GM12878 (cell line): ENCODE results near the gene C1orf210. TPM values are rescaled to one million over a fixed set of nuclear protein-coding genes. Genes with fewer than 3 reads are reported as not detected.

Experiments
- ATAC-seq: fragments of 200-7000 bp; cut with Tn5 transposase; 3 replicates; pipeline ENCODE4 v1.9.1; 2020; ENCODE audit warnings: mild to moderate bottlenecking, moderate library complexity
- BruUV-seq: library from RNA; stranded (reverse); fragments of 400-500 nt; replicated peaks from 2 replicates; lab custom pipeline; 2021; lab: Mats Ljungman, UMichigan
- CTCF ChIA-PET: fragments of 300-600 bp; sonication (Branson Sonifier 250); formaldehyde crosslinking; extraction: SDS; loops from one replicate; lab custom pipeline; 2021; ENCODE audit warnings: inconsistent platforms; lab: Yijun Ruan, JAX
- POLR2A ChIA-PET: fragments of 350-600 bp; formaldehyde crosslinking; extraction: SDS; loops from one replicate; lab custom pipeline; 2021; ENCODE audit warnings: inconsistent platforms; lab: Charles Lee
- RAD21 ChIA-PET: fragments of 300-600 bp; sonication (Branson Sonifier 250); formaldehyde crosslinking; loops from one replicate; lab custom pipeline; 2023; ENCODE audit warnings: antibody characterized with exemption; ENCODE audit not compliant: unreplicated experiment; lab: Charles Lee
- SMC1A ChIA-PET: fragments of 300-600 bp; sonication (Branson Sonifier 250); formaldehyde crosslinking; loops from one replicate; lab custom pipeline; 2023; ENCODE audit not compliant: unreplicated experiment, uncharacterized antibody; lab: Charles Lee
- DNase-seq: peaks from one replicate; pipeline ENCODE4 v3.0.0-alpha.2; 2011; ENCODE audit warnings: low read depth, low spot score
- FAIRE-seq: peaks from 3 replicates; lab custom pipeline; 2011; peaks lifted over from hg19 to GRCh38; lab: Jason Lieb, UNC
- H2AFZ ChIP-seq: 2 replicates; pipeline ENCODE4 v1.6.0; 2011; ENCODE audit warnings: low read depth, low read length, control low read depth; ENCODE audit not compliant: control insufficient read depth
- H3K27ac ChIP-seq: 2 replicates; pipeline ENCODE4 v1.5.1; 2011; ENCODE audit warnings: control low read depth; ENCODE audit not compliant: control insufficient read depth, insufficient read depth
- H3K27me3 ChIP-seq, 2 experiments: replicated peaks in 1 of 2; 2 replicates each; pipeline versions ENCODE4 v1.6.0 to v1.6.1; 2011; ENCODE audit warnings: low read length in 1 of 2; ENCODE audit not compliant: control insufficient read depth in 2 of 2, insufficient read depth in 2 of 2
- H3K36me3 ChIP-seq, 2 experiments: 2 replicates each; pipeline ENCODE4 v1.5.1; 2011; ENCODE audit warnings: low read length in 1 of 2; ENCODE audit not compliant: control insufficient read depth in 2 of 2, insufficient read depth in 2 of 2
- H3K4me1 ChIP-seq: 2 replicates; pipeline ENCODE4 v1.6.1; 2011; ENCODE audit warnings: mild to moderate bottlenecking, low read length, moderate library complexity, mixed read lengths; ENCODE audit not compliant: control insufficient read depth, insufficient read depth
- H3K4me2 ChIP-seq: 2 replicates; pipeline ENCODE4 v1.6.0; 2011; ENCODE audit warnings: control low read depth; ENCODE audit not compliant: control insufficient read depth, insufficient read depth
- H3K4me3 ChIP-seq: fragments of 200-600 bp; sonication (generic); 2 replicates; pipeline ENCODE4 v1.5.1; 2016
- H3K79me2 ChIP-seq: 2 replicates; pipeline ENCODE4 v1.6.0; 2011; ENCODE audit warnings: low read length; ENCODE audit not compliant: control insufficient read depth, insufficient read depth
- H3K9ac ChIP-seq: 2 replicates; pipeline ENCODE4 v1.8.0; 2011; ENCODE audit warnings: low read length, control low read depth, mixed read lengths; ENCODE audit not compliant: control insufficient read depth, insufficient read depth
- H3K9me3 ChIP-seq: replicated peaks from 3 replicates; pipeline ENCODE4 v1.5.1; 2011; ENCODE audit warnings: mild to moderate bottlenecking, low read length; ENCODE audit not compliant: control insufficient read depth, insufficient read depth
- H4K20me1 ChIP-seq: 2 replicates; pipeline ENCODE4 v1.6.0; 2011; ENCODE audit not compliant: control insufficient read depth, insufficient read depth
- CREM ChIP-seq: IDR thresholded peaks from 2 replicates; pipeline ENCODE4 v1.6.1; 2014; ENCODE audit warnings: antibody characterized with exemption, low read depth
- FOXK2 ChIP-seq: fragments of 450-650 bp; IDR thresholded peaks from 2 replicates; pipeline ENCODE4 v1.6.1; 2017; ENCODE audit warnings: mild to moderate bottlenecking, moderate library complexity
- FOXM1 ChIP-seq: IDR thresholded peaks from 2 replicates; pipeline ENCODE4 v1.6.1; 2012; ENCODE audit warnings: low read depth, mild to moderate bottlenecking, inconsistent platforms, low read length, moderate library complexity
- JUNB ChIP-seq: IDR thresholded peaks from 2 replicates; pipeline ENCODE4 v1.6.1; 2016; ENCODE audit warnings: antibody characterized with exemption, mild to moderate bottlenecking
- KDM1A ChIP-seq: fragments of 200-600 bp; sonication (generic); IDR thresholded peaks from 2 replicates; pipeline ENCODE4 v1.6.1; 2016; ENCODE audit warnings: borderline replicate concordance
- MXI1 ChIP-seq: fragments of 150-350 bp; IDR thresholded peaks from 2 replicates; pipeline ENCODE4 v1.6.1; 2011; ENCODE audit warnings: low read depth, mild to moderate bottlenecking, inconsistent platforms, low read length, improper control_type of control experiment
- NBN ChIP-seq: fragments of 450-650 bp; IDR thresholded peaks from 2 replicates; pipeline ENCODE4 v1.6.1; 2016
- NFXL1 ChIP-seq: fragments of 450-650 bp; IDR thresholded peaks from 2 replicates; pipeline ENCODE4 v1.6.1; 2017; ENCODE audit warnings: antibody characterized with exemption, mild to moderate bottlenecking, borderline replicate concordance
- NFYA ChIP-seq: IDR thresholded peaks from 2 replicates; pipeline ENCODE4 v1.6.1; 2011; ENCODE audit warnings: low read depth, mild to moderate bottlenecking, low read length, improper control_type of control experiment, borderline replicate concordance
- NR2F1 ChIP-seq: fragments of 450-650 bp; conservative IDR thresholded peaks from 2 replicates; pipeline ENCODE4 v1.6.1; 2017; ENCODE audit warnings: mild to moderate bottlenecking
- PAX5 ChIP-seq: IDR thresholded peaks from 2 replicates; pipeline ENCODE4 v1.6.1; 2011; ENCODE audit warnings: low read depth, low read length, borderline replicate concordance
- PAX8 ChIP-seq: fragments of 450-650 bp; IDR thresholded peaks from 2 replicates; pipeline ENCODE4 v1.6.1; 2017; ENCODE audit warnings: mild to moderate bottlenecking, moderate library complexity
- SMAD1 ChIP-seq: fragments of 450-650 bp; IDR thresholded peaks from 2 replicates; pipeline ENCODE4 v1.6.1; 2018; ENCODE audit warnings: mild to moderate bottlenecking, low read depth; ENCODE audit not compliant: partially characterized antibody
- SMARCA5 ChIP-seq: fragments of 450-650 bp; IDR thresholded peaks from 2 replicates; pipeline ENCODE4 v1.6.1; 2017; ENCODE audit warnings: mild to moderate bottlenecking
- TCF7 ChIP-seq: IDR thresholded peaks from 2 replicates; pipeline ENCODE4 v1.6.1; 2014; ENCODE audit warnings: antibody characterized with exemption, borderline replicate concordance
- WRNIP1 ChIP-seq: IDR thresholded peaks from 2 replicates; pipeline ENCODE4 v1.6.1; 2011; ENCODE audit warnings: low read depth, low read length, improper control_type of control experiment, borderline replicate concordance
- ZNF217 ChIP-seq: fragments of 450-650 bp; IDR thresholded peaks from 2 replicates; pipeline ENCODE4 v1.6.1; 2017; ENCODE audit warnings: antibody characterized with exemption, mild to moderate bottlenecking
- ZZZ3 ChIP-seq: IDR thresholded peaks from 2 replicates; pipeline ENCODE4 v1.6.1; 2011; ENCODE audit warnings: low read depth; ENCODE audit not compliant: control insufficient read depth, insufficient read length
- WGBS: methylation state at CpG from one replicate; pipeline ENCODE4 v1.1.6; 2016; ENCODE audit warnings: low lambda C conversion rate; ENCODE audit not compliant: insufficient replicate concordance, insufficient coverage; ENCODE audit errors: missing lambda C conversion rate; 5-methylcytosine and 5-hydroxymethylcytosine counted together
- in situ Hi-C: fragments of 300-500 bp; cut with MboI; formaldehyde crosslinking; loops from 9 replicates; pipeline ENCODE4 v1.14.3; 2018; ENCODE audit warnings: mixed read lengths
- intact Hi-C: fragments of 100-400 bp; cut with micrococcal nuclease; formaldehyde crosslinking; loops from one replicate; pipeline ENCODE4 v1.14.2; 2022; ENCODE audit not compliant: unreplicated experiment
- polyA plus RNA-seq, 11 experiments: library from polyadenylated mRNA; depleted of rRNA in 4 of 11; unstranded in 6 of 11; stranded (reverse) in 5 of 11; fragments of >200 nt; fragmentation: Nextera tagmentation in 4 of 11; fragmentation: Illumina TruSeq in 1 of 11; extraction: Ambion mirVana in 4 of 11; extraction: Trizol in 1 of 11; gene quantifications; 1 replicate in 1 of 11; 2 replicates in 10 of 11; pipeline versions ENCODE4 v1.2.1 to v1.2.3, GENCODE V29; 2011 to 2016; ENCODE audit warnings: inconsistent platforms in 2 of 11, missing spikeins in 2 of 11, low read depth in 1 of 11
- total RNA-seq, 4 experiments: library from RNA; depleted of rRNA in 3 of 4; stranded (reverse); fragments of >200 nt in 3 of 4; fragmentation: Illumina TruSeq in 1 of 4; extraction: Trizol in 1 of 4; gene quantifications; 2 replicates each; pipeline versions ENCODE4 v1.2.1 to v1.2.3, GENCODE V29; 2013 to 2021
- TF ChIP-seq, protein P1 (sequence below): fragments of 450-650 bp; IDR thresholded peaks from 2 replicates; pipeline ENCODE4 v1.6.1; 2017; ENCODE audit warnings: borderline replicate concordance

Gene C1orf210
- total and polyA plus RNA-seq, 10 of the 15 experiments (the other 5 are each of a cell fraction or from before 2014, with no cell fraction given): 0.07 TPM; not detected in 9

DNA sequence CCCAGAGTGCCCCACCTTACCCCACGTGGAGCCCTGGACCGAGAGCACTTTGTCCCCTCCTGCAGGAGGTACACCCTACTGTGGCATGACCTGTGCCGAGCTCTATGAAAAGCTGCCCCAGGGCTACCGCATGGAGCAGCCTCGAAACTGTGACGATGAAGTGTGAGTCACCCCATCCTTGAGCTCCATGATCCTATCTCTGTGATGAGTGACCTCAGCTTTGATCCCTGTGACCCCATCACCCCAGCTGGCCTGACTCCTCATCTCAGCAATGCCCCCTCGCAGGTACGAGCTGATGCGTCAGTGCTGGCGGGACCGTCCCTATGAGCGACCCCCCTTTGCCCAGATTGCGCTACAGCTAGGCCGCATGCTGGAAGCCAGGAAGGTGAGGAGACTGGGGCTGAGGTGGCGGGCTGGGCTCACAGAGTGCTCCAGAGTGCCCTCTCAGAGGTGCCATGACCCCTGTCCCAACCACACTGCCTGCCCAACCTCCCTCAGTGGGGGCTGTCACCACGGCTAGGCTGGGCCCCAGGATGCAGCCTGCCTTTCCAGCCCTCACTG is 36.0 kb upstream of the C1orf210 start:
- Histone ChIP-seq H3K36me3 (no peaks in the 10 kb centered on the region), H3K9me3 (no peaks in the 10 kb centered on the region; the same call in 1 of the 3 replicates), H3K4me1 (no peaks in the 10 kb centered on the region), H3K9ac (no peak overlapping the region), H3K4me2 (no peak overlapping the region), H3K79me2 (no peaks in the 10 kb centered on the region), H3K27ac (no peak overlapping the region), H3K27me3 (no peaks in the 10 kb centered on the region), H2AFZ (no peak overlapping the region), H3K4me3 (no peak overlapping the region), H4K20me1 (no peaks in the 10 kb centered on the region)
- FAIRE-seq (no peak), DNase-seq (no peak), ATAC-seq (no peak)
- ChIA-PET SMC1A (interaction anchor here (1.1 to 2.2 kb wide), 2 partner anchors 8 to 82 kb away, joined by 3 to 11 read pairs; no protein-coding TSS in a partner anchor), CTCF (interaction anchor here (0.6 kb wide), 1 partner anchor 60 kb away, joined by 3 read pairs; no protein-coding TSS in a partner anchor), RAD21 (interaction anchor here (1.6 kb wide), 1 partner anchor 9 kb away, joined by 3 read pairs; no protein-coding TSS in a partner anchor), POLR2A (interaction anchor here (0.5 to 0.6 kb wide), 2 partner anchors 48 to 566 kb away, joined by 3 to 8 read pairs; no protein-coding TSS in a partner anchor)
- 55% methylated on average over 16 of the region's 16 CpGs for WGBS
- in situ Hi-C loops: no loop called here
- TF ChIP-seq KDM1A (no peak), NFYA (no peak), NBN (no peak), FOXK2 (no peak), TCF7 (no peak), SMARCA5 (no peak), NR2F1 (no peak), PAX8 (no peak), SMAD1 (no peak), CREM (no peak), NFXL1 (no peak), PAX5 (no peak), ZZZ3 (no peak), FOXM1 (no peak), MXI1 (no peak), ZNF217 (no peak), JUNB (no peak), WRNIP1 (no peak)
- TF ChIP-seq, protein P1, sequence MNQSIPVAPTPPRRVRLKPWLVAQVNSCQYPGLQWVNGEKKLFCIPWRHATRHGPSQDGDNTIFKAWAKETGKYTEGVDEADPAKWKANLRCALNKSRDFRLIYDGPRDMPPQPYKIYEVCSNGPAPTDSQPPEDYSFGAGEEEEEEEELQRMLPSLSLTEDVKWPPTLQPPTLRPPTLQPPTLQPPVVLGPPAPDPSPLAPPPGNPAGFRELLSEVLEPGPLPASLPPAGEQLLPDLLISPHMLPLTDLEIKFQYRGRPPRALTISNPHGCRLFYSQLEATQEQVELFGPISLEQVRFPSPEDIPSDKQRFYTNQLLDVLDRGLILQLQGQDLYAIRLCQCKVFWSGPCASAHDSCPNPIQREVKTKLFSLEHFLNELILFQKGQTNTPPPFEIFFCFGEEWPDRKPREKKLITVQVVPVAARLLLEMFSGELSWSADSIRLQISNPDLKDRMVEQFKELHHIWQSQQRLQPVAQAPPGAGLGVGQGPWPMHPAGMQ: no peak
- intact Hi-C loops: no loop called here
- BruUV-seq: no TSS peak
